Small intestine (tissue), 7 donors: Measurements from ENCODE around the gene ADAMTSL1. TPM values are rescaled to one million over a fixed set of nuclear protein-coding genes. Genes with fewer than 3 reads are reported as not detected.

Experiments
- DNase-seq, 2 donors: peaks; one replicate each; pipeline versions ENCODE4 v3.0.0 to v3.0.0-alpha.2; 2013
- FAIRE-seq: peaks from 2 replicates; lab custom pipeline; 2012; peaks lifted over from hg19 to GRCh38; lab: Jason Lieb, UNC
- H3K27ac ChIP-seq, 3 donors: one replicate each; pipeline ENCODE4 v1.5.1; 2013; ENCODE audit warnings: low read length in 2 of 3, mild to moderate bottlenecking in 2 of 3, control low read depth in 1 of 3, inconsistent platforms in 1 of 3, low read depth in 1 of 3, moderate library complexity in 1 of 3
- H3K27me3 ChIP-seq, 3 donors: one replicate each; pipeline ENCODE4 v1.6.1; 2013; ENCODE audit warnings: low read length in 3 of 3, inconsistent platforms in 1 of 3; ENCODE audit not compliant: control insufficient read depth in 3 of 3, insufficient read depth in 3 of 3
- H3K36me3 ChIP-seq, 3 donors: one replicate each; pipeline ENCODE4 v1.6.1; 2013; ENCODE audit warnings: low read length in 3 of 3, inconsistent platforms in 1 of 3, low read depth in 1 of 3, mild to moderate bottlenecking in 1 of 3, moderate library complexity in 1 of 3; ENCODE audit not compliant: control insufficient read depth in 3 of 3, insufficient read depth in 2 of 3
- H3K4me1 ChIP-seq, 3 donors: one replicate each; pipeline ENCODE4 v1.6.1; 2013; ENCODE audit warnings: low read length in 2 of 3, inconsistent platforms in 1 of 3, low read depth in 1 of 3, mild to moderate bottlenecking in 1 of 3, moderate library complexity in 1 of 3; ENCODE audit not compliant: control insufficient read depth in 3 of 3, insufficient read depth in 2 of 3
- H3K4me3 ChIP-seq, 3 donors: one replicate each; pipeline ENCODE4 v1.5.1; 2013; ENCODE audit warnings: low read length in 3 of 3, control low read depth in 1 of 3, inconsistent platforms in 1 of 3, low read depth in 1 of 3, mild to moderate bottlenecking in 1 of 3, moderate library complexity in 1 of 3
- H3K9me3 ChIP-seq, 2 donors: one replicate each; pipeline ENCODE4 v1.6.1; 2013; ENCODE audit warnings: low read depth in 1 of 2, low read length in 1 of 2; ENCODE audit not compliant: control insufficient read depth in 2 of 2, insufficient read depth in 1 of 2
- WGBS, 3 donors: extraction: QIAGEN DNeasy Blood & Tissue Kit; methylation state at CpG; one replicate each; pipeline ENCODE4 v1.1.7; 2013; 5-methylcytosine and 5-hydroxymethylcytosine counted together
- polyA plus RNA-seq, 4 donors: library from polyadenylated mRNA; stranded (reverse) in 3 of 4; unstranded in 1 of 4; fragments of 200-250 nt in 3 of 4; fragments of 120-200 nt in 1 of 4; gene quantifications; one replicate each; pipeline versions ENCODE4 v1.2.1 to v1.2.3, GENCODE V29; 2013
- donor health status: healthy with polysubstance abuse.
- donor health status: control.
- donor health status: control.
- donor health status: Bipolar disorder and iron deficiency.
- donor health status: healthy.

Gene ADAMTSL1
- polyA plus RNA-seq, 4 donors: 0.97 to 1.6 TPM; not detected in 2

GRCh38 chr9:18776836-18777820 is 303.2 kb downstream of the ADAMTSL1 start:
- no peak for FAIRE-seq
- no peaks in the 10 kb centered on the region for H3K36me3 ChIP-seq
- no peaks in the 10 kb centered on the region for H3K9me3 ChIP-seq
- 96 to 98% (median 97%) methylated on average over 73 of the region's 73 CpGs for WGBS, 3 donors
- H3K27me3 ChIP-seq: no peaks in the 10 kb centered on the region
- H3K27ac ChIP-seq: no peak overlapping the region
- H3K4me1 ChIP-seq: peaks cover 0 to 4% (median 0%) of the 10 kb centered on the region in 3 donors
- no peak for DNase-seq
- no peak overlapping the region for H3K4me3 ChIP-seq

GRCh38 chr9:18778147-18778546 is 304.2 kb downstream of the ADAMTSL1 start:
- Histone ChIP-seq H3K4me1 (peaks cover 0 to 4% (median 0%) of the 10 kb centered on the region in 3 donors), H3K27me3 (no peaks in the 10 kb centered on the region), H3K4me3 (no peak overlapping the region), H3K9me3 (no peaks in the 10 kb centered on the region), H3K36me3 (no peaks in the 10 kb centered on the region), H3K27ac (no peak overlapping the region)
- no peak for DNase-seq
- WGBS, 3 donors: 70 to 74% (median 70%) methylated on average over 2 of the region's 2 CpGs
- no peak for FAIRE-seq

DNA sequence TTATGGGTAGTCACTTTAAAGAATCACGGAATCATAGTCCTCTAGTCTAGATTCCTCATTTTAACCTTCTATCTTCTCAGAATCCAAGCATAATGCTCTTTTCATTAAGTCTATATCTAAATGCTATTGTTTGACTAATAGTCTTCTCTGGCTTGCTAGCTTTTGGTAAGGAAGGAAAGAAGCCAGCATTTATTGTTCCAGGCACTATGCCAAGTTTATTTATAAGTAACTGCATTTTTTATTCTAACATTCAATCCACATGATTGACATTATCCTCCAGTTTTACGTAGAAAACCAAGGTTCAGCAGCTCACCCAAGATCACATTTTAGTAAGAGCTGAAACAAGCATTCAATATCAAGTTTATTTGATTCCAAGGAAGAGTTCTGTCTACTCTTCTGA is 304.9 kb downstream of the ADAMTSL1 start:
- WGBS, 3 donors: 18 to 57% (median 33%) methylated on average over 2 of the region's 2 CpGs
- FAIRE-seq (no peak), DNase-seq (no peak)
- Histone ChIP-seq H3K4me3 (no peak overlapping the region), H3K9me3 (no peaks in the 10 kb centered on the region), H3K36me3 (no peaks in the 10 kb centered on the region), H3K27ac (no peak overlapping the region), H3K27me3 (no peaks in the 10 kb centered on the region), H3K4me1 (peaks cover 0 to 4% (median 0%) of the 10 kb centered on the region in 3 donors)

- FAIRE-seq: no peak
- H3K27ac ChIP-seq: no peak overlapping the region
These were observed 310.0 kb downstream of the ADAMTSL1 start for GRCh38 chr9:18783909-18784308.

GRCh38 chr9:18785604-18786003 is 311.7 kb downstream of the ADAMTSL1 start:
- H3K4me3 ChIP-seq: no peak overlapping the region
- WGBS, 3 donors: 62 to 78% (median 70%) methylated on average over 2 of the region's 2 CpGs

More at GRCh38 chr9:18783909-18784308, 310.0 kb downstream of the ADAMTSL1 start:
- DNase-seq: no peak
- 67 to 73% (median 72%) methylated on average over 3 of the region's 3 CpGs for WGBS, 3 donors
- H3K27me3 ChIP-seq: no peaks in the 10 kb centered on the region
- H3K4me1 ChIP-seq: peaks cover 0 to 5% (median 0%) of the 10 kb centered on the region in 3 donors
- no peak overlapping the region for H3K4me3 ChIP-seq
- H3K9me3 ChIP-seq: no peaks in the 10 kb centered on the region
- no peaks in the 10 kb centered on the region for H3K36me3 ChIP-seq

DNA sequence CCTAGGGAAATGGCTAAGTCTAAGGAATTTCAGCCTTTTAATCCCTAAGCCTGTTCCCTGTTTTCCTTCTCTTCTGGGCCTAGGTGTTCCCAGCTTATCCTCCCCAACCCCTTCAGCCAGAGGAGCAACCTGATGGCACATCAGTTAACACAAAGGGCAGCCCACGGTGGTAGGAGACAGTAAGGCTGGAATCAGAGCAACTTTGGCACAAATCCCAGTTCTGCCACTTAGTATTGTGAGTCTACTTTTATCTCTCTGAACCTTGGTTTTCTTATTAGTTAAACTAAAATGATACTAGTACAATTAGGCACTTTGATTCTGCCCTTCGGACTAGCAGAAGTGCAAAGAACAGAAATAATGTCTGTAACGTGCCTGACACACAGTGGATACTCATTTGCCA is 312.2 kb downstream of the ADAMTSL1 start:
- peaks cover 0 to 5% (median 0%) of the 10 kb centered on the region in 3 donors for H3K4me1 ChIP-seq
- no peaks in the 10 kb centered on the region for H3K27me3 ChIP-seq
- FAIRE-seq (no peak), DNase-seq (peak in 1 of 2 donors; percentile 77)
- H3K9me3 ChIP-seq: no peaks in the 10 kb centered on the region
- peak overlapping the region in 1 of 3 donors; percentile 67 for H3K27ac ChIP-seq
- 12 to 43% (median 36%) methylated on average over 3 of the region's 3 CpGs for WGBS, 3 donors
- H3K36me3 ChIP-seq: no peaks in the 10 kb centered on the region
- H3K4me3 ChIP-seq: no peak overlapping the region

More at GRCh38 chr9:18785604-18786003, 311.7 kb downstream of the ADAMTSL1 start:
- DNase-seq (no peak), FAIRE-seq (no peak)
- Histone ChIP-seq H3K4me1 (peaks cover 0 to 5% (median 0%) of the 10 kb centered on the region in 3 donors), H3K9me3 (no peaks in the 10 kb centered on the region), H3K27me3 (no peaks in the 10 kb centered on the region), H3K27ac (no peak overlapping the region), H3K36me3 (no peaks in the 10 kb centered on the region)

DNA sequence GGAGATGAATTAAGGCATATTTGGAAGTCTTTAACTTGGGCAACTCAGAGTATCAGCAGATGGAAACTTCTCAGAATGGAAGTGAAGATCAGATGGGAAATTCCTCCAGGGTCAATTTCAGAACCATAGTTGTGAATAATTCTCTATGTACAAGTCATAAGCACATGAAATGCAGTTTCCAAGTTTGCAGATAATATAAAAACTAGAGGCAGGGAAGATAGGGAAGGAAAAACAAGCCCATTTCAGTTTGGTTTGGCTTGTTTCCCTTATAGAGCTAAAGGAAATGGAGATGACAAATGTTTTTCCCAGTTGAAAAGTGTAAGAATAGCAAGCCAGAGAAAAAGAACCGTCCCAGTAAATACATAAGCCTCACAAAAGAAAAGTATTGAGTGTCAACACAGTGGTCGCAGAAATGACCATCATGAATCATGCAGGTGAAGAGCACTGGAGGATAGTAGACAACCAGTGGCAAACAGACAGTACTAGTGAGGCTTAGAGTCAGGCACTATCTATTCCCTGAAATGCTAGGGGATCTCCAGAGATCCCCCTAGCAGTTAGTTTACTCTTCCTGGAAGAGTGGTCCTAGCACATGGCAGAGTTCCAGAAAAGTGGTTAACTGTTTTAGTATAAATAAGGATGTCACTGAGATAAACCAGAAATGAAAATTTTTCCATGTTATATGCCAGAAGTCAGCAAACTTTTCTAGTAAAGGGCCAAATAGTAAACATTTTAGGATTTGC is 313.1 kb downstream of the ADAMTSL1 start:
- Histone ChIP-seq H3K4me1 (peaks cover 0 to 5% (median 0%) of the 10 kb centered on the region in 3 donors), H3K9me3 (no peaks in the 10 kb centered on the region), H3K36me3 (no peaks in the 10 kb centered on the region), H3K27me3 (no peaks in the 10 kb centered on the region), H3K4me3 (no peak overlapping the region), H3K27ac (peak overlapping the region in 2 of 3 donors; percentile 7 to 15)
- WGBS, 3 donors: 44 to 92% (median 75%) methylated on average over 2 of the region's 2 CpGs
- DNase-seq (peak in 1 of 2 donors; percentile 36), FAIRE-seq (no peak)

- H3K9me3 ChIP-seq: no peaks in the 10 kb centered on the region
- H3K27ac ChIP-seq: no peak overlapping the region
- no peak for FAIRE-seq
- WGBS, 3 donors: 85 to 87% (median 87%) methylated on average over 10 of the region's 10 CpGs
- no peaks in the 10 kb centered on the region for H3K36me3 ChIP-seq
- no peaks in the 10 kb centered on the region for H3K27me3 ChIP-seq
- H3K4me1 ChIP-seq: peaks cover 0 to 5% (median 0%) of the 10 kb centered on the region in 3 donors
- DNase-seq: no peak
- no peak overlapping the region for H3K4me3 ChIP-seq
These were observed 314.3 kb downstream of the ADAMTSL1 start for GRCh38 chr9:18788256-18788655.
